WERI-Rb-1 (cell line): Measurements from ENCODE around the gene HRH4.
A peak's percentile ranks its signal among the peaks of the same experiment; 100 is the strongest.

ENCODE experiments used
- DNase-seq: peaks from one replicate; pipeline ENCODE4 v3.0.0-alpha.2; 2020
- H3K27ac ChIP-seq: fragments of 250-450 bp; sonication (Bioruptor Pico); 2 replicates; pipeline ENCODE4 v1.5.1; 2020; ENCODE audit warnings: mild to moderate bottlenecking, moderate library complexity
- H3K27me3 ChIP-seq: fragments of 250-450 bp; sonication (Bioruptor Pico); 2 replicates; pipeline ENCODE4 v1.5.1; 2021; ENCODE audit warnings: mild to moderate bottlenecking, low read depth, moderate library complexity; ENCODE audit not compliant: insufficient read depth, severe bottlenecking
- H3K36me3 ChIP-seq: fragments of 250-450 bp; sonication (Bioruptor Pico); 2 replicates; pipeline ENCODE4 v1.5.1; 2020; ENCODE audit warnings: mild to moderate bottlenecking, moderate library complexity
- H3K4me3 ChIP-seq: 2 replicates; pipeline ENCODE4 v1.5.1; 2011; ENCODE audit warnings: low read depth, mild to moderate bottlenecking, control low read depth, low read length
- H3K9me3 ChIP-seq: fragments of 250-450 bp; sonication (Bioruptor Pico); 2 replicates; pipeline ENCODE4 v1.5.1; 2021; ENCODE audit warnings: mild to moderate bottlenecking, moderate library complexity; ENCODE audit not compliant: severe bottlenecking
- CTCF ChIP-seq: IDR thresholded peaks from 2 replicates; pipeline ENCODE4 v1.5.1; 2011; ENCODE audit warnings: low read depth, mild to moderate bottlenecking, control low read depth, inconsistent platforms, low read length

HRH4 gene

GRCh38 chr18:24500766-24501165, 40.3 kb downstream of the HRH4 start:
- Histone ChIP-seq H3K27ac (no peak overlapping the region), H3K4me3 (no peak overlapping the region), H3K36me3 (no peaks in the 10 kb centered on the region), H3K27me3 (no peaks in the 10 kb centered on the region), H3K9me3 (no peaks in the 10 kb centered on the region)
- DNase-seq: no peak
- no peak for TF ChIP-seq CTCF

GRCh38 chr18:24502667-24503523, 42.5 kb downstream of the HRH4 start:
- Histone ChIP-seq H3K4me3 (no peak overlapping the region), H3K27ac (no peak overlapping the region), H3K36me3 (no peaks in the 10 kb centered on the region), H3K9me3 (no peaks in the 10 kb centered on the region), H3K27me3 (no peaks in the 10 kb centered on the region)
- no peak for TF ChIP-seq CTCF
- no peak for DNase-seq

GRCh38 chr18:24504401-24504800, 44.0 kb downstream of the HRH4 start:
- H3K27ac ChIP-seq: no peak overlapping the region
- H3K9me3 ChIP-seq: no peaks in the 10 kb centered on the region
- H3K27me3 ChIP-seq: no peaks in the 10 kb centered on the region
- TF ChIP-seq CTCF: no peak
- H3K36me3 ChIP-seq: no peaks in the 10 kb centered on the region
- no peak for DNase-seq
- no peak overlapping the region for H3K4me3 ChIP-seq

GRCh38 chr18:24506175-24506574, 45.7 kb downstream of the HRH4 start:
- no peak for TF ChIP-seq CTCF
- H3K4me3 ChIP-seq: no peak overlapping the region
- DNase-seq: no peak
- H3K27ac ChIP-seq: no peak overlapping the region
- no peaks in the 10 kb centered on the region for H3K9me3 ChIP-seq
- no peaks in the 10 kb centered on the region for H3K27me3 ChIP-seq
- H3K36me3 ChIP-seq: no peaks in the 10 kb centered on the region

GRCh38 chr18:24509435-24509834, 49.0 kb downstream of the HRH4 start:
- Histone ChIP-seq H3K36me3 (no peaks in the 10 kb centered on the region), H3K27me3 (no peaks in the 10 kb centered on the region), H3K4me3 (no peak overlapping the region), H3K27ac (no peak overlapping the region), H3K9me3 (no peaks in the 10 kb centered on the region)
- TF ChIP-seq CTCF: no peak
- no peak for DNase-seq

- Histone ChIP-seq H3K4me3 (no peak overlapping the region), H3K36me3 (no peaks in the 10 kb centered on the region), H3K27me3 (no peaks in the 10 kb centered on the region), H3K27ac (no peak overlapping the region), H3K9me3 (no peaks in the 10 kb centered on the region)
- DNase-seq: peak; percentile 28
- peak; percentile 63 for TF ChIP-seq CTCF
Observed at GRCh38 chr18:24514439-24514838, 54.0 kb downstream of the HRH4 start.
